Measurements from ENCODE around the gene WFDC10A.
"Not testable (repeated sequence)": the region's sequence is repeated elsewhere in the genome, so short reads cannot be mapped to it uniquely, and the experiment has no call there.

The WFDC10A gene

DNA sequence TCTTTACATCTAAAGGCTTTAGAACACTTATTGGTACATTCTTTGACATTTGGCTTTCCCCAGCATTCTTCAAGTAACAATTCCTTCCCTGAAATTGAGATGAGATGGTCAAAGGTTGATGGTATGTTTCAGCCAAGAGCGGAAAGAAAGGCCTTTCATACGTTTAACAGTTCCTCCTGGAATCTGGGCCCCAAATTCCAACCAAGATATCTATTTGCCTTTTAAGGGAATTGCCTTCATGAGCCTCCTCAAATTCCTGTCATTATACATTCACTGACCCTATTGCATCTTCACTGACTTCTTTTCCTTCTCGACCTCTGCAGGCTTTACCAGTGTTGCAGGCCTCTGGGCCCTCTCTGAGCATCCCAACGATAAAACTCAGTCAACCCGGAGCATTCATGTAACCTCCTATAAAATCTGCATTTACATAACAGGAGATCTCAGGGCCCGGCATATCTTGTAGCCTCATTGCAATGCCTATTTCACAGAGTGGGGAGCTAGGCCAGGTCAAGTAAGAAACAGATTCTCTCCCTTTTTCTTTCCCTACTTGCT is 19.8 kb downstream of the WFDC10A start:
- DNase-seq (ENCODE audit: low read depth) = no peak

DNA sequence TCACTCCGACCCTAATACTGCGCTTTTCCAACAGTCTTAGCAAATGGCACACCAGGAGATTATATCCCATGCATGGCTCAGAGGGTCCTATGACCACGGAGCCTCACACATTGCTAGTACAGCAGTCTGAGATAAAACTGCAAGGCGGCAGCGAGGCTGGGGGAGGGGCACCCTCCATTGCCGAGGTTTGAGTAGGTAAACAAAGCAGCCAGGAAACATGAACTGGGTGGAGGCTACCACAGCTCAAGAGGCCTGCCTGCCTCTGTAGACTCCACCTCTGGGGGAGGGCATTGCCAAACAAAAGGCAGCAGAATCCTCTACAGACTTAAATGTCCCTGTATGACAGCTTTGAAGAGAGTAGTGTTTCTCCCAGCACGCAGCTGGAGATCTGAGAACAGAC is 22.2 kb downstream of the WFDC10A start:
- not testable (repeated sequence) for DNase-seq (ENCODE audit: low read depth)

DNA sequence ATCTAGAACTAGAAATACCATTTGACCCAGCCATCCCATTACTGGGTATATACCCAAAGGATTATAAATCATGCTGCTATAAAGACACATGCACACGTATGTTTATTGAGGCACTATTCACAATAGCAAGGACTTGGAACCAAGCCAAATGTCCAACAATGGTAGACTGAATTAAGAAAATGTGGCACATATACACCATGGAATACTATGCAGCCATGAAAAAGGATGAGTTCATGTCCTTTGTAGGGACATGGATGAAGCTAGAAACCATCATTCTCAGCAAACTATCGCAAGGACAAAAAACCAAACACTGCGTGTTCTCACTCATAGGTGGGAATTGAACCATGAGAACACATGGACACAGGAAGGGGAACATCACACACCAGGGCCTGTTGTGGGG is 27.5 kb downstream of the WFDC10A start:
- DNase-seq (ENCODE audit: low read depth) = not testable (repeated sequence)

DNA sequence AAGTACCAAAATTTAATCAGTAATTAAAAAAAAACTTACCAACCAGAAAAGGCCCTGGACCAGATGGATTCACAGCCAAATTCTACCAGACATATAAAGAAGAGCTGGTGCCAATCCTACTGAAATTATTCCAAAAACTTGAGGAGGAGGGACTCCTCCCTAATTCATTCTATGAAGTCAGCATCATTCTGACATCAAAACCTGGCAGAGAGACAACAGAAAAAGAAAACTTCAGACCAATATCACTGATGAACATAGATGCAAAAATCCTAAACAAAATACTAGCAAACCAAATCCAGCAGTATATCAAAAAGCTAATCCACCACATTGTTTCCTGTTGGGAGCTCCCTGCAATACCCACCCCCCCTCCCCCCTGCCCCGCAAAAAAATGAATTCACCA is 40.6 kb downstream of the WFDC10A start, which contains the start of gene WFDC11:
Gene WFDC11 (minus strand): TSS at position 101 of the 400 bp plus-strand sequence. CDS start 19,639 bp downstream, outside the sequence.
- DNase-seq (ENCODE audit: low read depth) = no peak

DNA sequence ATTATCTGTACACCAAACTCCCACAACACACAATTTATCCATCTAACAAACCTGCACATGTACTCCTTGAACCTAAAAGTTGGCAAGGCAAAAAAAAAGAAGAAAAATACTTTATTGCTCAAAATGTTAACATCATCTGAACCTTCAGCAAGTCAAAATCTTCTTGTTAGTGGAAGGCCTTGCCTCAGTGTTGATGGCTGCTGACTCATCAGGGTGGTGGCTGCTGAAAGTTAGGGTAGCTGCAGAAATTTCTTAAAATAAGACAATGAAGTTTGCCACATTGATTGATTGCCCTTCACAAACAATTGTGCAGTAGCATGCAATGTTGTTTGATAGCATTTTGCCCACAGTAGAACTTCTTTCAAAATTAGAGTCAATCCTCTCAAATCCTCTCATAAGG is 43.2 kb downstream of the WFDC10A start:
- no peak for DNase-seq (ENCODE audit: low read depth)

DNA sequence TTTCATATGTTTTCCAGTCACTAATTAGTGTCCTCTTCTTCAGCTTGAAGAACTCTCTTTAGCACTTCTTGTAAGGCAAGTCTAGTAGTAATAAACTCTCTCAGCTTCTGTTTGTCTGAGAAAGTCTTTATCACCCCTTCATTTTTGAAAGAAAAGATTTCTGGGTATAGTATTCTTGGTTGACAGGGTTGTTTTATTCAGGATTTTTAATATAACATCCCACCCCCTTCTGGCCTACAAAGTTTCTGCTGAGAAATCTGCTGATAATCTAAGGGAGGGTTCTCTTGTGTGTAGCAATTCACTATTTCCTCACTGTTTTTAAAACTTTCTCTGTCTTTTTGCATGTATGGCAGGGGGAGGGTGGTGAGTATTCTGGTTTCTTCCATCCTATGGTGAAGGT is 50.1 kb downstream of the WFDC10A start:
- DNase-seq (ENCODE audit: low read depth) = no peak

Data from EH (cell line).